ENCODE measurements around the gene SLC6A2.

SLC6A2 gene

GRCh38 chr16:55642611-55643010 lies 13.2 kb upstream of the SLC6A2 start:
- H3K27ac ChIP-seq = no peak overlapping the region
- TF ChIP-seq, protein P1, sequence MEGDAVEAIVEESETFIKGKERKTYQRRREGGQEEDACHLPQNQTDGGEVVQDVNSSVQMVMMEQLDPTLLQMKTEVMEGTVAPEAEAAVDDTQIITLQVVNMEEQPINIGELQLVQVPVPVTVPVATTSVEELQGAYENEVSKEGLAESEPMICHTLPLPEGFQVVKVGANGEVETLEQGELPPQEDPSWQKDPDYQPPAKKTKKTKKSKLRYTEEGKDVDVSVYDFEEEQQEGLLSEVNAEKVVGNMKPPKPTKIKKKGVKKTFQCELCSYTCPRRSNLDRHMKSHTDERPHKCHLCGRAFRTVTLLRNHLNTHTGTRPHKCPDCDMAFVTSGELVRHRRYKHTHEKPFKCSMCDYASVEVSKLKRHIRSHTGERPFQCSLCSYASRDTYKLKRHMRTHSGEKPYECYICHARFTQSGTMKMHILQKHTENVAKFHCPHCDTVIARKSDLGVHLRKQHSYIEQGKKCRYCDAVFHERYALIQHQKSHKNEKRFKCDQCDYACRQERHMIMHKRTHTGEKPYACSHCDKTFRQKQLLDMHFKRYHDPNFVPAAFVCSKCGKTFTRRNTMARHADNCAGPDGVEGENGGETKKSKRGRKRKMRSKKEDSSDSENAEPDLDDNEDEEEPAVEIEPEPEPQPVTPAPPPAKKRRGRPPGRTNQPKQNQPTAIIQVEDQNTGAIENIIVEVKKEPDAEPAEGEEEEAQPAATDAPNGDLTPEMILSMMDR (IDR thresholded peaks at IDR 0.05; ENCODE audit: low read depth, low read length, missing control alignments) = no peak
- in situ Hi-C loops (cut with HindIII; ENCODE audit: low pct_ligation_motif_present, low sequenced_read_pairs) = no loop called here
- DNase-seq = no peak
- H3K27me3 ChIP-seq (replicated peaks) = no peaks in the 10 kb centered on the region
- H3K4me3 ChIP-seq (ENCODE audit: low read depth, low read length) = no peak overlapping the region
- no peaks in the 10 kb centered on the region for H3K36me3 ChIP-seq (replicated peaks)

- Histone ChIP-seq H3K27ac (no peak overlapping the region), H3K4me3 (ENCODE audit: low read depth, low read length) (no peak overlapping the region), H3K36me3 (replicated peaks) (no peaks in the 10 kb centered on the region), H3K27me3 (replicated peaks) (no peaks in the 10 kb centered on the region)
- in situ Hi-C loops (cut with HindIII; ENCODE audit: low pct_ligation_motif_present, low sequenced_read_pairs) = no loop called here
- DNase-seq = no peak
- TF ChIP-seq, protein P1 (IDR thresholded peaks at IDR 0.05; ENCODE audit: low read depth, low read length, missing control alignments) = peak; percentile 38
Observed at GRCh38 chr16:55643161-55643970, 12.4 kb upstream of the SLC6A2 start.

DNA sequence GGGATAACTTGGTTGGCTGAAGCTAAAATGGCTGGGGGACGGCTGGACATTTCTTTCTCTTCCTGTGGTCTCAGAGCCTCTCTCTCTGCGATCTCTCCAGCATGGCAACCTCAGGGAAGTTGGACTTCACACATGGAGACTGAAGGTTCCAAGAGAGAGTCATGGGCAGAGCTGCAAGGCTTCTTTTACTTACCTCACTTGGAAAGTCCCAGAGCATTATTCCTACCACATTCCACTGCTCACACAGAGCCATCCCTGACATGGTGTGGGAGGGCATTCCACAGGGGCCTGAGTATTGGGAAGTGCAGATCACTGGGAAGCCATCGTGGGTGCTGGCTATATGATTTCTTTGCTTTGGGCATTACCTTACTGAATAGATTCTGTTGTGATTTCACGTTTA lies 9.8 kb upstream of the SLC6A2 start:
- Histone ChIP-seq H3K4me3 (ENCODE audit: low read depth, low read length) (no peak overlapping the region), H3K27ac (no peak overlapping the region), H3K27me3 (replicated peaks) (no peaks in the 10 kb centered on the region), H3K36me3 (replicated peaks) (no peaks in the 10 kb centered on the region)
- TF ChIP-seq, protein P1 (IDR thresholded peaks at IDR 0.05; ENCODE audit: low read depth, low read length, missing control alignments) = no peak
- no peak for DNase-seq
- in situ Hi-C loops (cut with HindIII; ENCODE audit: low pct_ligation_motif_present, low sequenced_read_pairs) = no loop called here

GRCh38 chr16:55647343-55647742 lies 8.4 kb upstream of the SLC6A2 start:
- H3K4me3 ChIP-seq (ENCODE audit: low read depth, low read length) = no peak overlapping the region
- in situ Hi-C loops (cut with HindIII; ENCODE audit: low pct_ligation_motif_present, low sequenced_read_pairs) = no loop called here
- TF ChIP-seq, protein P1 (IDR thresholded peaks at IDR 0.05; ENCODE audit: low read depth, low read length, missing control alignments) = no peak

GRCh38 chr16:55647798-55648197 lies 8.0 kb upstream of the SLC6A2 start:
- no peaks in the 10 kb centered on the region for H3K27me3 ChIP-seq (replicated peaks)
- H3K36me3 ChIP-seq (replicated peaks) = no peaks in the 10 kb centered on the region
- H3K27ac ChIP-seq = no peak overlapping the region
- in situ Hi-C loops (cut with HindIII; ENCODE audit: low pct_ligation_motif_present, low sequenced_read_pairs) = no loop called here
- no peak for DNase-seq
- H3K4me3 ChIP-seq (ENCODE audit: low read depth, low read length) = no peak overlapping the region
- TF ChIP-seq, protein P1 (IDR thresholded peaks at IDR 0.05; ENCODE audit: low read depth, low read length, missing control alignments) = no peak

More at GRCh38 chr16:55647343-55647742, 8.4 kb upstream of the SLC6A2 start:
- Histone ChIP-seq H3K27ac (no peak overlapping the region), H3K27me3 (replicated peaks) (no peaks in the 10 kb centered on the region), H3K36me3 (replicated peaks) (no peaks in the 10 kb centered on the region)
- no peak for DNase-seq

All from brain microvascular endothelial cell (primary cell).